Measurements from ENCODE around the gene CHKB. TPM values are rescaled to one million over a fixed set of nuclear protein-coding genes. Genes with fewer than 3 reads are reported as not detected.

Gene CHKB
- total RNA-seq, 2 donors from 2014 or later: 52.1 to 112 TPM

DNA sequence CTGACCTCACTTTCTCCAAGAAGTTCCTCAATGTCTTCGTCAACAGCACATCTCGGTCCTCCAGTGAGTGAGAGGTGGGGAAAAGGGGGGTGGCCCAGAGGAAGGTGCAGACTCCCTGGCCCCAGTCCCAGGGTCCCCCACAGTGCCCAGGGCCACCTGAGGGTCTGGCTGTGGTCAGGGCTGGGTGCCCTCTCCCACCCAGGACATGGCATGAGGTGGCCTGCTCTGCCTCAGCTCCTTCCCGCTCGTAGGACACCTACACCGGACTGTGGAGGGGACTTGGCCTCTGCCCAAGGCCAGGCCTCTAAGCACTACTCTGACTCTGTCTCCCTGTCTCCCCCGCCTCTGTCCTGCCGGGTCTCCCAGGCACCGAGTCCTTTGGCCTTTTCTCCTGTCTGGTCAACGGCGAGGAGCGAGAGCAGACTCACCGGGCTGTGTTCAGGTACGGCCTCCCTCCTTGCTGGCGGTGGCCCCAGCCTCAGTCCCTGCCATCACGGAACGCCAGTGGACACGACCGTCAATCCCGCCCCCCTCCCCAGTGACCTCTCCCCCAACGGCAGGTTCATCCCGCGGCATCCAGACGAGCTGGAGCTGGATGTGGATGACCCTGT is 22.5 kb upstream of the CHKB start:
- Histone ChIP-seq H3K4me1 (replicated peaks) (no peaks in the 10 kb centered on the region), H3K27ac (no peak overlapping the region), H3K4me3 (no peak overlapping the region), H3K9me3 (no peaks in the 10 kb centered on the region), H3K27me3 (replicated peaks; ENCODE audit: insufficient read depth) (no peaks in the 10 kb centered on the region), H3K36me3 (no peaks in the 10 kb centered on the region)
- no peak for DNase-seq (ENCODE audit: low spot score)
- intact Hi-C loops (cut with DNase I): no loop called here
- 89% methylated on average over 23 of the region's 23 CpGs for WGBS
- TF ChIP-seq POLR2AphosphoS5 (IDR thresholded peaks at IDR 0.05) (no peak), POLR2A (IDR thresholded peaks at IDR 0.05) (no peak)
- TF ChIP-seq, protein P1, sequence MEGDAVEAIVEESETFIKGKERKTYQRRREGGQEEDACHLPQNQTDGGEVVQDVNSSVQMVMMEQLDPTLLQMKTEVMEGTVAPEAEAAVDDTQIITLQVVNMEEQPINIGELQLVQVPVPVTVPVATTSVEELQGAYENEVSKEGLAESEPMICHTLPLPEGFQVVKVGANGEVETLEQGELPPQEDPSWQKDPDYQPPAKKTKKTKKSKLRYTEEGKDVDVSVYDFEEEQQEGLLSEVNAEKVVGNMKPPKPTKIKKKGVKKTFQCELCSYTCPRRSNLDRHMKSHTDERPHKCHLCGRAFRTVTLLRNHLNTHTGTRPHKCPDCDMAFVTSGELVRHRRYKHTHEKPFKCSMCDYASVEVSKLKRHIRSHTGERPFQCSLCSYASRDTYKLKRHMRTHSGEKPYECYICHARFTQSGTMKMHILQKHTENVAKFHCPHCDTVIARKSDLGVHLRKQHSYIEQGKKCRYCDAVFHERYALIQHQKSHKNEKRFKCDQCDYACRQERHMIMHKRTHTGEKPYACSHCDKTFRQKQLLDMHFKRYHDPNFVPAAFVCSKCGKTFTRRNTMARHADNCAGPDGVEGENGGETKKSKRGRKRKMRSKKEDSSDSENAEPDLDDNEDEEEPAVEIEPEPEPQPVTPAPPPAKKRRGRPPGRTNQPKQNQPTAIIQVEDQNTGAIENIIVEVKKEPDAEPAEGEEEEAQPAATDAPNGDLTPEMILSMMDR (IDR thresholded peaks at IDR 0.05): no peak

DNA sequence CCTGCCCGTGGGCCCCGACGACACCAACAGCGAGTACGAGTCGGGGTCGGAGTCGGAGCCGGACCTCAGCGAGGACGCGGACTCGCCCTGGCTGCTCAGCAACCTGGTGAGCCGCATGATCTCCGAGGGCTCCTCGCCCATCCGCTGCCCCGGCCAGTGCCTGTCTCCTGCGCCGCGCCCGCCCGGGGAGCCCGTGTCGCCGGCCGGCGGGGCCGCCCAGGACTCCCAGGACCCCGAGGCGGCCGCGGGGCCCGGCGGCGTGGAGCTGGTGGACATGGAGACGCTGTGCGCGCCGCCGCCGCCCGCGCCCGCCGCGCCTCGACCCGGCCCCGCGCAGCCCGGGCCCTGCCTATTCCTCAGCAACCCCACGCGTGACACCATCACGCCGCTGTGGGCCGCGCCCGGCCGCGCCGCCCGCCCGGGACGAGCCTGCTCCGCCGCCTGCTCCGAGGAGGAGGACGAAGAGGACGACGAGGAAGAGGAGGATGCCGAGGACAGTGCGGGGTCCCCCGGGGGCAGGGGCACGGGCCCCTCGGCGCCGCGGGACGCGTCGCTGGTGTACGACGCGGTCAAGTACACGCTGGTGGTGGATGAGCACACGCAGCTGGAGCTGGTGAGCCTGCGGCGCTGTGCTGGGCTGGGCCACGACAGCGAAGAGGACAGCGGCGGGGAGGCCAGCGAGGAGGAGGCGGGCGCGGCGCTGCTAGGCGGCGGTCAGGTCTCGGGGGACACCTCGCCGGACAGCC is 21.8 kb upstream of the CHKB start:
- Histone ChIP-seq H3K27me3 (replicated peaks; ENCODE audit: insufficient read depth) (no peaks in the 10 kb centered on the region), H3K4me1 (replicated peaks) (no peaks in the 10 kb centered on the region), H3K36me3 (no peaks in the 10 kb centered on the region), H3K4me3 (no peak overlapping the region), H3K9me3 (no peaks in the 10 kb centered on the region), H3K27ac (no peak overlapping the region)
- DNase-seq (ENCODE audit: low spot score): no peak
- intact Hi-C loops (cut with DNase I): no loop called here
- TF ChIP-seq POLR2A (IDR thresholded peaks at IDR 0.05): no peak
- TF ChIP-seq, protein P1 (IDR thresholded peaks at IDR 0.05): no peak
- TF ChIP-seq POLR2AphosphoS5 (IDR thresholded peaks at IDR 0.05): no peak
- WGBS: 52% methylated on average over 92 of the region's 103 CpGs

DNA sequence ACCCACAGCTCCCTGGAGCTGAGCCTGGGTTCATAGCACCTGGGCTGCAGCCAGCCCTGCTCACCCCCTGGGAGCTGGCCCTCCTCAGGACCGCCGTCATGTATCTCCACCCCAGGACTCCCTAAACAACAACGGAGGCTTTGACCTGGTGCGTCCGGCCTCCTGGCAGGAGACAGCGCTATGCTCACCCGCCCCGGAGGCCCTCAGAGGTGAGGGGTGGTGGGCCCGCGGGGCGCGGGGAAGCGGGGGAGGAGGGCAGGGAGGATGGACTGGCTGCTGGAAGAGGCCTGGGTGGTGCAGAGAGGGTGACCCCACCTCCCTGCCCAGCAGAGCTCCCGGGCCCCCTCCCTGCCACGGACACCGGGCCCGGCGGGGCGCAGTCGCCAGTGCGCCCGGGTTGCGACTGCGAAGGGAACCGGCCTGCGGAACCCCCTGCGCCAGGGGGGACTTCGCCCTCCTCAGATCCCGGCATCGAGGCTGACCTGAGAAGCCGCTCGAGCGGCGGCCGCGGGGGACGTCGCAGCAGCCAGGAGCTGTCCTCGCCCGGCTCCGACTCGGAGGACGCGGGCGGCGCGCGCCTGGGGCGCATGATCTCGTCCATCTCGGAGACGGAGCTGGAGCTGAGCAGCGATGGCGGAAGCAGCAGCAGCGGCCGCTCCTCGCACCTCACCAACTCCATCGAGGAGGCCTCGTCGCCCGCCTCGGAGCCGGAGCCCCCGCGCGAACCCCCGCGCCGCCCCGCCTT is 21.0 kb upstream of the CHKB start:
- intact Hi-C loops (cut with DNase I): no loop called here
- no peak overlapping the region for H3K27ac ChIP-seq
- H3K36me3 ChIP-seq: no peaks in the 10 kb centered on the region
- H3K27me3 ChIP-seq (replicated peaks; ENCODE audit: insufficient read depth): no peaks in the 10 kb centered on the region
- H3K9me3 ChIP-seq: no peaks in the 10 kb centered on the region
- no peak overlapping the region for H3K4me3 ChIP-seq
- TF ChIP-seq POLR2A (IDR thresholded peaks at IDR 0.05) (no peak), POLR2AphosphoS5 (IDR thresholded peaks at IDR 0.05) (no peak)
- TF ChIP-seq, protein P1 (IDR thresholded peaks at IDR 0.05): no peak
- H3K4me1 ChIP-seq (replicated peaks): no peaks in the 10 kb centered on the region
- 22% methylated on average over 28 of the region's 70 CpGs for WGBS
- DNase-seq (ENCODE audit: low spot score): no peak

DNA sequence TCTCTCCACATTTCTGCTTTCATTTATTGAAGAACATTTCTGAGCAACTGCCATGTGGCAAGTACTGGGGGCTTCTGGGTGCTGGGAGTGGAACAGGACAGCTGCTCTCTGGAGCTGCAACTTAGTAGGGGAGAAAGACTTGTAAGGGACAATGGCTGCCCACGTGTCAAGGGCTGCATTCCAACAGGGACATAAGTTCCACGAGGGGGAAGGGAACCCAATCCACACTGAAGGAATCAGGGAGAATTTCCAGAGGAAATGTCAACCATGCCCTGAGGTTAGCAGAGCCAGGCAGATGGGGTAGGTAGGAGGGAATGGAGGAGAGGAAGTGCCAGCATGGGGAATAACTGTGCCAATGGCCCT is 19.7 kb upstream of the CHKB start:
- Histone ChIP-seq H3K4me3 (no peak overlapping the region), H3K27me3 (replicated peaks; ENCODE audit: insufficient read depth) (no peaks in the 10 kb centered on the region), H3K27ac (no peak overlapping the region), H3K36me3 (no peaks in the 10 kb centered on the region), H3K4me1 (replicated peaks) (no peaks in the 10 kb centered on the region), H3K9me3 (no peaks in the 10 kb centered on the region)
- DNase-seq (ENCODE audit: low spot score): no peak
- TF ChIP-seq, protein P1 (IDR thresholded peaks at IDR 0.05): no peak
- TF ChIP-seq POLR2AphosphoS5 (IDR thresholded peaks at IDR 0.05) (no peak), POLR2A (IDR thresholded peaks at IDR 0.05) (no peak)
- intact Hi-C loops (cut with DNase I): no loop called here
- 10% methylated on average over 2 of the region's 2 CpGs for WGBS

Measured in prostate gland (tissue), 2 donors.